Left lung (tissue), 10 donors: ENCODE results near the gene P2RY8. TPM values are rescaled to one million over a fixed set of nuclear protein-coding genes. Genes with fewer than 3 reads are reported as not detected.

Experiments used
- ATAC-seq: fragments of 200-7000 bp; cut with Tn5 transposase; one replicate; pipeline ENCODE4 v1.9.1; 2020; ENCODE audit warnings: moderate library complexity
- DNase-seq, 4 donors: peaks; one replicate each; pipeline ENCODE4 v3.0.0-alpha.2; 2013 to 2020
- H3K27ac ChIP-seq, 2 donors: fragments of 200-600 bp; sonication (generic) in 1 of 2; one replicate each; pipeline versions ENCODE4 v1.5.0 to v1.8.0; 2020 to 2021
- H3K27me3 ChIP-seq, 2 donors: fragments of 200-600 bp; sonication (generic) in 1 of 2; one replicate each; pipeline versions ENCODE4 v1.5.0 to v1.8.0; 2020 to 2021
- H3K36me3 ChIP-seq, 2 donors: fragments of 200-600 bp; sonication (generic) in 1 of 2; one replicate each; pipeline versions ENCODE4 v1.5.0 to v1.8.0; 2020 to 2021
- H3K4me1 ChIP-seq, 2 donors: fragments of 200-600 bp; one replicate each; pipeline ENCODE4 v1.8.0; 2021
- H3K4me3 ChIP-seq, 2 donors: fragments of 200-600 bp; sonication (generic) in 1 of 2; one replicate each; pipeline versions ENCODE4 v1.5.0 to v1.8.0; 2020 to 2021; ENCODE audit warnings: mild to moderate bottlenecking in 1 of 2
- H3K9me3 ChIP-seq, 2 donors: fragments of 200-600 bp; sonication (generic) in 1 of 2; one replicate each; pipeline versions ENCODE4 v1.5.0 to v1.8.0; 2020 to 2021
- intact Hi-C, 2 donors: fragments of 100-400 bp; cut with DNase I; formaldehyde crosslinking; loops; one replicate each; pipeline versions ENCODE4 v1.11.2 to v1.14.2; 2022
- polyA plus RNA-seq, 6 donors: library from polyadenylated mRNA; unstranded; fragments of 120-200 nt; gene quantifications; one replicate each; pipeline ENCODE4 v1.2.1, GENCODE V29; 2013; ENCODE audit not compliant: insufficient read length in 6 of 6
- total RNA-seq, 2 donors: library from RNA; stranded (reverse); fragmentation: NEBNext Ultra II Directional; extraction: Animal tissue kit (Norgen Biotek cat#: 25700); gene quantifications; one replicate each; pipeline ENCODE4 v1.2.1, GENCODE V29; 2021
- TF ChIP-seq, protein P1 (sequence below), 2 donors: fragments of 200-600 bp; sonication (generic) in 1 of 2; IDR thresholded peaks; one replicate each; pipeline versions ENCODE4 v1.5.0 to v1.8.0; 2021; ENCODE audit warnings: antibody characterized with exemption in 2 of 2
- donor health status: DM: no; HTN: yes; CAD: no.
- donor health status: DM: no; HTN: no; CAD: no.

P2RY8 gene
- total and polyA plus RNA-seq, 8 donors = 0.55 to 6.9 (median 0.69) TPM

DNA sequence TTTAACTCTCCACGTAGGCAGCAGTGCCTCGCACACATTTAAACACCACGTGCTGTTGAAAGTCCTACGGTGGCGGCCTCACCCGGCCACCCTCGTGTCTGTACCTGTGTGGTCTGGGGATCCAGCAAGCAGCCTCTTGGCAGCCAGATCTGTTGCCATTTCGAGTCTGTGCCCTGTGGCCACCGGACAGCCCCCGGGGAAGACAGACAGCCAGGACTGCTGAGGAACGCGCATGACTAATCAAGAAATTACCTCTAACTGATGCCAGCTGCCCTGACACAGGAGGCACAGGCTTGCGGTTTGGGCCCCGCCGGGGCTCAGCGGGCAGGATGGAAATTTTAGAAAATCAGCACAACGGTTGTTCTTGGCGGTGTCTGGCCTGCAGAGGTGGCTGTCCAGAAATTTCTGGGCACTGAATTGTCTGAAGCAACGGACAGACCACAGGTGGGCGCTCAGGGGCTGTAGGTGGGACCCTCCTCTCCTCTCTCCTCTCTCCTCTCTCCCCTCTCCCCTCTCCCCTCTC lies 68.7 kb downstream of the P2RY8 start:
- Histone ChIP-seq H3K9me3 (no peaks in the 10 kb centered on the region), H3K36me3 (peaks cover 0 to 9% of the 10 kb centered on the region in 2 donors), H3K27me3 (peaks cover 0 to 59% of the 10 kb centered on the region in 2 donors), H3K27ac (peak overlapping the region in 1 of 2 donors; percentile 30), H3K4me3 (no peak overlapping the region), H3K4me1 (peaks cover 0 to 23% of the 10 kb centered on the region in 2 donors)
- TF ChIP-seq, protein P1, sequence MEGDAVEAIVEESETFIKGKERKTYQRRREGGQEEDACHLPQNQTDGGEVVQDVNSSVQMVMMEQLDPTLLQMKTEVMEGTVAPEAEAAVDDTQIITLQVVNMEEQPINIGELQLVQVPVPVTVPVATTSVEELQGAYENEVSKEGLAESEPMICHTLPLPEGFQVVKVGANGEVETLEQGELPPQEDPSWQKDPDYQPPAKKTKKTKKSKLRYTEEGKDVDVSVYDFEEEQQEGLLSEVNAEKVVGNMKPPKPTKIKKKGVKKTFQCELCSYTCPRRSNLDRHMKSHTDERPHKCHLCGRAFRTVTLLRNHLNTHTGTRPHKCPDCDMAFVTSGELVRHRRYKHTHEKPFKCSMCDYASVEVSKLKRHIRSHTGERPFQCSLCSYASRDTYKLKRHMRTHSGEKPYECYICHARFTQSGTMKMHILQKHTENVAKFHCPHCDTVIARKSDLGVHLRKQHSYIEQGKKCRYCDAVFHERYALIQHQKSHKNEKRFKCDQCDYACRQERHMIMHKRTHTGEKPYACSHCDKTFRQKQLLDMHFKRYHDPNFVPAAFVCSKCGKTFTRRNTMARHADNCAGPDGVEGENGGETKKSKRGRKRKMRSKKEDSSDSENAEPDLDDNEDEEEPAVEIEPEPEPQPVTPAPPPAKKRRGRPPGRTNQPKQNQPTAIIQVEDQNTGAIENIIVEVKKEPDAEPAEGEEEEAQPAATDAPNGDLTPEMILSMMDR (IDR thresholded peaks at IDR 0.05) = no peak
- ATAC-seq (peak; percentile 48), DNase-seq (peak in 1 of 4 donors; percentile 35)
- intact Hi-C loops = no loop called here

DNA sequence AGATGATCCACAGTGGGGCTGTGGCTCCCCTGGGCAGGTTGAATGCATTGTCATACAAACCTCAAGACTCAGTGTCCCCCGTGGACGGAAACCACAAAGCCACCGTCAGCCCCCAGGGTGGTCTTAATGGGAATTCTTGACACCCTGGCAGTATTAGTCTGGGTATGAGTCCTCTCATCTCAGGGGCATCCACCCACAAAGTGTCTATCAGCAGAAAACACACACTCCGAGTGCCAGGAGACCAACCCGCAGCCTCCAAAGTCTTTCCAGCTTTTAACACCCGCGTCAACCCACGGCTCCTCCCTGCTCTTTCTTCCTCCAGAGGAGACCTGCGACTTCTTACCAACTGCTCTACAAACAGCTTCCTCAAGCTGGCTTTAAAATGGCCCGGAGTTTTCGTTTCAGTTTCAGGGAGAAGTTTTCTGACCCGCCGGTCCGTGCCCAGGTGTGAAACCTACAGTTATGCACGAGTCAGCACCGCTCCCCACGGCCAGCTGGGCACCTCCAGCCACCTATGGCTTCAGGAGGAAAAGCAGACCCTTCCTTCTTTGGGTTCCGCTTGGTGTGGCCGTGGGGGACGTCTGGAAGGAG lies 69.9 kb downstream of the P2RY8 start:
- peaks cover 0 to 26% of the 10 kb centered on the region in 2 donors for H3K4me1 ChIP-seq
- H3K4me3 ChIP-seq = no peak overlapping the region
- DNase-seq (peak in 1 of 4 donors; percentile 35), ATAC-seq (peak; percentile 23)
- no peaks in the 10 kb centered on the region for H3K9me3 ChIP-seq
- peaks cover 0 to 9% of the 10 kb centered on the region in 2 donors for H3K36me3 ChIP-seq
- TF ChIP-seq, protein P1 (IDR thresholded peaks at IDR 0.05) = no peak
- intact Hi-C loops = no loop called here
- H3K27me3 ChIP-seq = peaks cover 0 to 59% of the 10 kb centered on the region in 2 donors
- peak overlapping the region in 1 of 2 donors; percentile 66 for H3K27ac ChIP-seq

DNA sequence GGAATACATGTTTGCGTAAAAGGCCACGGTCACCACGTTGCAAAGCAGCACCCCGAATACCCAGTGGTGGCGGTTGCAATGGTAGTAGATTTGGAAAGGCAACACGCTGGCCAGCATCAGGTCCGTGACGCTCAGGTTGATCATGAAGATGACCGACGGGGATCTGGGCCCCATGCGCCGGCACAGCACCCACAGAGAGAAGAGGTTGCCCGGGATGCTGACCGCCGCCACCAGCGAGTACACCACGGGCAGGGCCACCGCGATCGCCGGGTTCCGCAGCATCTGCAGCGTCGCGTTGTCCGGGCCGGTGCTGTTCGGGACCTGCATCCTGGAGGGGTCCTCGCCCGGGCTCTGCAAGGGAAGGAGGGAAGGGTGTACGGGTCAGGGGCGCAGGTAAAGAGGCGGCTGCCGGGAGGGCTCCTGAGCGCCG lies 70.7 kb downstream of the P2RY8 start:
- TF ChIP-seq, protein P1 (IDR thresholded peaks at IDR 0.05) = no peak
- Histone ChIP-seq H3K4me3 (no peak overlapping the region), H3K27me3 (peaks cover 0 to 59% of the 10 kb centered on the region in 2 donors), H3K4me1 (peaks cover 0 to 26% of the 10 kb centered on the region in 2 donors), H3K9me3 (no peaks in the 10 kb centered on the region), H3K36me3 (peaks cover 0 to 9% of the 10 kb centered on the region in 2 donors), H3K27ac (no peak overlapping the region)
- DNase-seq (peak in 1 of 4 donors; percentile 20), ATAC-seq (no peak)
- intact Hi-C loops = no loop called here

DNA sequence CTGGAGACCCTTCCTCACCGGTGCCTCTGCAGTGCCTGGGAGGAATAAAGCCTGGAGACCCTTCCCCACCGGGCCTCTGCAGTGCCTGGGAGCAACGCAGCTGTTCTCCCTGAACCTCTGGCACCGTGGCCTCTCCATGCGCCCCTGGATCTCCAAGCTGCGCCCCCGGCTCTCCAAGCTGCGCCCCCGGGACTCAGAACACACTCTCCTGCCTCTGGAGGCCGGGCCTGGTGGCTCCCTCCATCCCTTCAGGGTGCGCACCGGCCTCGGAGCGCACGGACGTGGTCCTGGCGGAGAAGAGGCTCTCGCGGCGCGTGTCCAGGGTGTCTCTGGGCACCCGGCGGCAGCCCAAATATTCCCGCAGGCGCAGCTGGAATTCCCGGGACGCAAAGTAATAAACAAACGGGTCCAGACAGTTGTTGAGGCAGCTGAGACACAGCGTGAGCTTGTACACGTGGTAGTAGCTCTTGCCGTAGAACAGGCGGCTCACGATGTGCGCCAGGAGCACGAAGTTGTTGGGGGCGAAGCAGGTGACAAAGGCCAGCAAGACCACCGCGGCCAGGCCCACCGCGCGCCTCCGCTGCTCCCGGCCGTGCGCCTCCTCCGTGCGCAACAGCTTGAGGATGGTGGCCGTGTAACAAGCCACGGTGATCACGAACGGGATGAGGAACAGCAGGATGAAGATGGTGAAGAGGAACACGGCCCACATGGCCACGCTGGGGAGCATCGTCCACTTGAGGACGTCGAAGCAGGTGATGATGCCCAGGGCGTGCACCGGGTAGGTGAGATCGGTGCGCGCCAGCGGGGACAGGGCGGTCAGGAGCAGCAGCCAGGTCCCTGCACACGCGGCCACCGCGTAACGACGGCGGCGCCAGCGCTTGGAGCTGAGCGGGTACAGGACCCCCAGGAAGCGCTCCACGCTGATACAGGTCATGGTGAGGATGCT lies 71.4 kb downstream of the P2RY8 start:
- H3K9me3 ChIP-seq = no peaks in the 10 kb centered on the region
- peaks cover 0 to 55% of the 10 kb centered on the region in 2 donors for H3K27me3 ChIP-seq
- ATAC-seq = no peak
- H3K27ac ChIP-seq = no peak overlapping the region
- no peak overlapping the region for H3K4me3 ChIP-seq
- DNase-seq = peak in 1 of 4 donors; percentile 31
- peaks cover 0 to 9% of the 10 kb centered on the region in 2 donors for H3K36me3 ChIP-seq
- peaks cover 0 to 26% of the 10 kb centered on the region in 2 donors for H3K4me1 ChIP-seq
- TF ChIP-seq, protein P1 (IDR thresholded peaks at IDR 0.05) = no peak
- intact Hi-C loops = no loop called here

DNA sequence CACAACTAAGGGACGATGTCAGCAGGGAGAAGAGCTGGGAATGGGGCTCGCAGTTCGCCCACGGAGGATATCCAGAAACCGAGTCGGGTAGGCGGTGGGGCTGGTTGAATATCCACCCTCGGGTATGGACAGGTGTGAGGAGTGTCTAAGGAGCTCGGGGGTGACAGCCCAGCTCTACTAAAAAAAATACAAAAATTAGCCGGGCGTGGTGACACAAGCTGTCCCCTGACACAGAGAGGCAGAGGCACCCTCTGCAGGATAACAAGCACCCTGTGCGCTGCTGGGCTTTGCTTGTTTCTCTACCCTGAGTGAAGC lies 72.1 kb downstream of the P2RY8 start:
- no peaks in the 10 kb centered on the region for H3K9me3 ChIP-seq
- ATAC-seq (no peak), DNase-seq (no peak)
- peaks cover 0 to 9% of the 10 kb centered on the region in 2 donors for H3K36me3 ChIP-seq
- H3K27me3 ChIP-seq = peaks cover 0 to 51% of the 10 kb centered on the region in 2 donors
- H3K4me1 ChIP-seq = peaks cover 0 to 26% of the 10 kb centered on the region in 2 donors
- no peak overlapping the region for H3K27ac ChIP-seq
- intact Hi-C loops = no loop called here
- TF ChIP-seq, protein P1 (IDR thresholded peaks at IDR 0.05) = no peak
- H3K4me3 ChIP-seq = no peak overlapping the region
